Activated T-cell treated with anti-CD3 and anti-CD28 coated beads, Interleukin-2, amount 50 U/mL, for 4 hours (primary cell): Measurements from ENCODE around the gene CYP4F2. TPM values are rescaled to one million over a fixed set of nuclear protein-coding genes. Genes with fewer than 3 reads are reported as not detected.
"Not testable (repeated sequence)": the region's sequence is repeated elsewhere in the genome, so short reads cannot be mapped to it uniquely, and the experiment has no call there.

Experiments used
- ATAC-seq, 2 donors: fragments of 200-7000 bp; cut with Tn5 transposase; one replicate each; pipeline ENCODE4 v1.10.0; 2021
- DNase-seq: peaks from one replicate; pipeline ENCODE4 v3.0.0-alpha.2; 2020
- H3K27me3 Mint-ChIP-seq: one replicate; pipeline ENCODE4 v1.8.0; 2021; ENCODE audit warnings: low read depth, mixed read lengths
- H3K36me3 Mint-ChIP-seq: one replicate; pipeline ENCODE4 v1.8.0; 2022; ENCODE audit warnings: mixed read lengths; ENCODE audit not compliant: insufficient read depth
- H3K4me1 Mint-ChIP-seq: one replicate; pipeline ENCODE4 v1.8.0; 2021; ENCODE audit warnings: low read depth, mixed read lengths
- H3K4me3 Mint-ChIP-seq: one replicate; pipeline ENCODE4 v1.8.0; 2021; ENCODE audit warnings: mild to moderate bottlenecking, moderate library complexity, mixed read lengths
- H3K9me3 Mint-ChIP-seq: one replicate; pipeline ENCODE4 v1.8.0; 2021; ENCODE audit warnings: mixed read lengths
- total RNA-seq, 3 donors: library from RNA; stranded (reverse); gene quantifications; one replicate each; pipeline ENCODE4 v1.2.1, GENCODE V29; 2021

CYP4F2 gene
- total RNA-seq, 3 donors from 2014 or later = not detected

DNA sequence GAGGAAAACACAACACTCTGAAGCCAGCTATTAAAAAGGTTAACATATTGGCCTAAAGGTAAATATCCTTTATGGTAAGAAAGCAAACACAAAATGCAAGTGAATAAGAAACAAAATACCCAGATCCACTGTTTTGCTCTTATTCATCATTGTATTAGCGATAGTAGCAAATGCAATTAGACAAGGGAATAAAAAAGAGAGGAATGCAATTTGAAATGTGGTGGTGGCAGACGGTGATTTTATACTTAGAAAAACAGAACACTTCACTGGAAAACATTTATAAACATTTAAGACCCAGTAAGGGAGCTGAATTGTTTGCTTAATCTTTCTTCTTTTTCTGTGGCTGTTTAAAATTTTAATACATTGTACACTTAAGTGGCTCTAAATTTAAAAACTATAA lies 17.2 kb upstream of the CYP4F2 start:
- Mint-ChIP-seq H3K4me3 (no peak overlapping the region), H3K36me3 (no peaks in the 10 kb centered on the region), H3K9me3 (peaks cover 9% of the 10 kb centered on the region), H3K27me3 (peaks cover 63% of the 10 kb centered on the region), H3K4me1 (no peaks in the 10 kb centered on the region)
- DNase-seq (no peak), ATAC-seq (no peak)

- Mint-ChIP-seq H3K27me3 (peaks cover 67% of the 10 kb centered on the region), H3K36me3 (no peaks in the 10 kb centered on the region), H3K4me3 (no peak overlapping the region), H3K4me1 (no peaks in the 10 kb centered on the region), H3K9me3 (peaks cover 9% of the 10 kb centered on the region)
- DNase-seq (no peak), ATAC-seq (no peak)
Measured at GRCh38 chr19:15913830-15914229, 16.0 kb upstream of the CYP4F2 start.

GRCh38 chr19:15913384-15913783 lies 15.5 kb upstream of the CYP4F2 start:
- H3K9me3 Mint-ChIP-seq = peaks cover 9% of the 10 kb centered on the region
- H3K36me3 Mint-ChIP-seq = no peaks in the 10 kb centered on the region
- H3K4me3 Mint-ChIP-seq = no peak overlapping the region
- no peaks in the 10 kb centered on the region for H3K4me1 Mint-ChIP-seq
- ATAC-seq (no peak), DNase-seq (no peak)
- H3K27me3 Mint-ChIP-seq = peaks cover 71% of the 10 kb centered on the region

- H3K9me3 Mint-ChIP-seq = peaks cover 9% of the 10 kb centered on the region
- no peak for DNase-seq
- H3K4me3 Mint-ChIP-seq = no peak overlapping the region
- no peaks in the 10 kb centered on the region for H3K4me1 Mint-ChIP-seq
- H3K27me3 Mint-ChIP-seq = peaks cover 66% of the 10 kb centered on the region
- no peaks in the 10 kb centered on the region for H3K36me3 Mint-ChIP-seq
- ATAC-seq = peak; percentile 25 to 30
Measured at GRCh38 chr19:15911599-15912235, 13.8 kb upstream of the CYP4F2 start.

- Mint-ChIP-seq H3K36me3 (no peaks in the 10 kb centered on the region), H3K27me3 (peaks cover 60% of the 10 kb centered on the region), H3K9me3 (peaks cover 17% of the 10 kb centered on the region), H3K4me1 (peaks cover 5% of the 10 kb centered on the region), H3K4me3 (no peak overlapping the region)
- no peak for DNase-seq
- ATAC-seq = no peak
Measured at GRCh38 chr19:15905026-15905425, 7.2 kb upstream of the CYP4F2 start.

DNA sequence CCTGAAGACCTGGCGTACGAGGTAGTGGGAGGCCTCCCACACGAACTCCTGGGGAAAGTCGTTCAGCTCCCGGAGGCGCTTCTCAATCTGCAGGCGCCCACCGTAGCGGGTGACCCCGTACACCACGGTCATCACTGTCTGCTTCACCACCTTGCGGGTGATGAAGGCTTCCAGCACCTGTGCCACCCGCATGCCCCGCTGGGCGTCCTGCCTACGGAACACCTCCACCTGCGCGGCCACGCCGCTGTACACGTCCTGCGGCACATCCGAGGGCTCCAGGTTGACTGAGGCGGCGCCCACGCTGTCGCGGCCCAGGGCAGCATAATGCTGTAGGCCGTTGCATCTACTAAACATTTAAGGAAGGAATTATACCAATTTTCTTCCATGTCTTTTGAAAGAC lies 5.0 kb upstream of the CYP4F2 start:
- DNase-seq, H3K4me3 Mint-ChIP-seq, ATAC-seq, H3K4me1 Mint-ChIP-seq, H3K36me3 Mint-ChIP-seq: not testable (repeated sequence)
- H3K9me3 Mint-ChIP-seq = peaks cover 17% of the 10 kb centered on the region
- H3K27me3 Mint-ChIP-seq = peaks cover 53% of the 10 kb centered on the region

DNA sequence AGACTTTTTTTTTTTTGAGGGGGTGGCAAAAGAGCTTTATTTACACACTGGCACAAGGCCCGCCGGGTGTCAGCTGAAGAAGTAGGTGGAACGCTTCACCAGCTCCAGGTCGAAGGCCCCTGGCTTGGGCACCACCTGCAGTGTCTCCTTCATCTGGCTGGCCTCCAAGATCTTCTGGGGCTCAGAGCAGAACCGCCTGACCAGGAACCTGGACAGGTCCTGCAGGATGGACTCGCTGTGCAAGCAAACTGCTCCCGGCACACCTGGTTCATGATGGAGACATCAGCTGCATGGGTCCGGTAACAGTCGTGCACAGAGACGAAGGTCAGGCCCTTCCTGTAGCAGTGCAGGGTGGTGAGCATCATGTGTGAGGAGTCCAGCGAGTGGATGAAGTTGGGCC lies 4.4 kb upstream of the CYP4F2 start:
- ATAC-seq (no peak), DNase-seq (no peak)

GRCh38 chr19:15900504-15900903 lies 2.6 kb upstream of the CYP4F2 start:
- H3K4me1 Mint-ChIP-seq = peaks cover 7% of the 10 kb centered on the region
- peaks cover 56% of the 10 kb centered on the region for H3K27me3 Mint-ChIP-seq
- ATAC-seq (no peak), DNase-seq (no peak)
- H3K36me3 Mint-ChIP-seq = no peaks in the 10 kb centered on the region
- H3K9me3 Mint-ChIP-seq = peaks cover 17% of the 10 kb centered on the region
- peak overlapping the region; percentile 56 for H3K4me3 Mint-ChIP-seq

More for the DNA sequence above, 4.4 kb upstream of the CYP4F2 start:
- Mint-ChIP-seq H3K9me3 (peaks cover 17% of the 10 kb centered on the region), H3K4me1 (peaks cover 7% of the 10 kb centered on the region), H3K27me3 (peaks cover 55% of the 10 kb centered on the region), H3K36me3 (no peaks in the 10 kb centered on the region), H3K4me3 (no peak overlapping the region)

DNA sequence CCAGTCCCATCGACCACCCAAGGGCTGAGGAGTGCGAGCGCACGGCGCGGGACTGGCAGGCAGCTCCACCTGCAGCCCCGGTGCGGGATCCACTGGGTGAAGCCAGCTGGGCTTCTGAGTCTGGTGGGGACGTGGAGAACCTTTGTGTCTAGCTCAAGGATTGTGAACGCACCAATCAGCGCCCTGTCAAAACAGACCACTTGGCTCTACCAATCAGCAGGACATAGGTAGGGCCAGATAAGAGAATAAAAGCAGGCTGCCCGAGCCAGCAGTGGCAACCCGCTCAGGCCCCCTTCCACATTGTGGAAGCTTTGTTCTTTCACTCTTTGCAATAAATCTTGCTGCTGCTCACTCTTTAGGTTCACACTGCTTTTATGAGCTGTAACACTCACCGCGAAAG lies 2.2 kb upstream of the CYP4F2 start:
- Mint-ChIP-seq H3K4me3 (peak overlapping the region; percentile 56), H3K9me3 (peaks cover 15% of the 10 kb centered on the region), H3K27me3 (peaks cover 55% of the 10 kb centered on the region)
- H3K36me3 Mint-ChIP-seq, H3K4me1 Mint-ChIP-seq, DNase-seq, ATAC-seq: not testable (repeated sequence)

DNA sequence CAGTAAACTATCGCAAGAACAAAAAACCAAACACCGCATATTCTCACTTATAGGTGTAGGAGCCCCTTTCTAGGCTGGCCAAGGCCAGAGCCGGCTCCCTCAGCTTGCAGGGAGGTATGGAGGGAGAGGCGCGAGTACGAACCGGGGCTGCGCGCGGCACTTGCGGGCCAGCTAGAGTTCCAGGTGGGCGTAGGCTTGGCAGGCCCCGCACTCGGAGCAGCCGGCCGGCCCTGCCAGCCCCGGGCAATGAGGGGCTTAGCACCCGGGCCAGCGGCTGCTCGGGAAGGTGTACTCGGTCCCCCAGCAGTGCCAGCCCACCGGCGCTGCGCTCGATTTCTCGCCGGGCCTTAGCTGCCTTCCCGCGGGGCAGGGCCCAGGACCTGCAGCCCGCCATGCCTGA lies 1.7 kb upstream of the CYP4F2 start:
- not testable (repeated sequence) for H3K9me3 Mint-ChIP-seq, H3K36me3 Mint-ChIP-seq, H3K4me1 Mint-ChIP-seq, DNase-seq, H3K4me3 Mint-ChIP-seq, ATAC-seq
- H3K27me3 Mint-ChIP-seq = peaks cover 52% of the 10 kb centered on the region

- Mint-ChIP-seq H3K36me3 (no peaks in the 10 kb centered on the region), H3K4me1 (peaks cover 7% of the 10 kb centered on the region), H3K9me3 (no peaks in the 10 kb centered on the region), H3K4me3 (no peak overlapping the region), H3K27me3 (peaks cover 42% of the 10 kb centered on the region)
- no peak for ATAC-seq
- DNase-seq = no peak
Measured at GRCh38 chr19:15897026-15897737, 692 bp downstream of the CYP4F2 start.

DNA sequence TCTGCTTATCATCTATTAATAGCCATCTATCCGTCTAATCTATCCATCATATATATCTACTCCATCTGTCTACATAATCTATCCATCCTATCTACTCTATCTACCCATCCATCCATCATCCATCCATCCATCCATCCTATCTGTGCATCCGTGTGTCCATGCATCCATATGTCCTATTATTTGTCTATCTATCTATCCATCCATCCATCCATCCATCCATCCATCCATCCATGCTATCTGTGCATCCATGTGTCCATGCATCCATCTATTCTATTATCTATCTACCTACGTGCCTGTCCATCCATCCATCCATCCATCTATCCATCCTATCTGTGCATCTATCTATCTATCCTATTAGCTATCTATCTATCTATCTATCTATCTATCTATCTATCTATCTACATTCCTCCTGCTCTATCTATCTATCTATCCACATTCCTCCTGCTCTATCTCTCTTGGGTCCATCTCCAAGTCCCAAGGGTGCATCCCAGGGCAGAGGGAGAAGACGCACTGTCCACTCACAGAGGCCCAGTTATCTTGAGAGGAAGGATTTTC lies 1.9 kb downstream of the CYP4F2 start:
- peaks cover 7% of the 10 kb centered on the region for H3K4me1 Mint-ChIP-seq
- no peaks in the 10 kb centered on the region for H3K36me3 Mint-ChIP-seq
- no peak for DNase-seq
- no peaks in the 10 kb centered on the region for H3K9me3 Mint-ChIP-seq
- H3K4me3 Mint-ChIP-seq = no peak overlapping the region
- peaks cover 31% of the 10 kb centered on the region for H3K27me3 Mint-ChIP-seq
- no peak for ATAC-seq

- no peak for ATAC-seq
- DNase-seq = no peak
- peaks cover 23% of the 10 kb centered on the region for H3K27me3 Mint-ChIP-seq
- H3K9me3 Mint-ChIP-seq = no peaks in the 10 kb centered on the region
- H3K4me3 Mint-ChIP-seq = no peak overlapping the region
- peaks cover under 1% of the 10 kb centered on the region for H3K4me1 Mint-ChIP-seq
- H3K36me3 Mint-ChIP-seq = no peaks in the 10 kb centered on the region
Measured at GRCh38 chr19:15894359-15894758, 3.5 kb downstream of the CYP4F2 start.

DNA sequence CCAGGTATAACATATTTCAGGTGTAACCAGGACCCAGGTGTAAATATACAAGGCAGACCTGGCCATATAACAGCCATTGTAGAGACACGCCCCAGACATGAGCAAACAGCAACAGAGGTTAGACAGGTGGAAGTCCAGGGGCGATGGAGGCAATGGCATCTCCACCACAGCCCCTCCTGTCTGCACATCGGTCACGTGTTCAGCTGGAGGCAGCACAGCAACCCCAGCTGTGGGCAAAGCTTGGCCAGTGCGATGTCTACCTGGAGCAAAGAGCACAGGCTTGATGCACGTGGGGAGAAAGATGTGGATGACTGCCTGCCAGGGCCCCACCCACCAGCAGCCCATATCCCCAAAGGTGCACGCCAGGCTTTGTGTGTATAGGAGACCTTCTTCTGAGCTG lies 4.4 kb downstream of the CYP4F2 start:
- Mint-ChIP-seq H3K36me3 (no peaks in the 10 kb centered on the region), H3K4me1 (no peaks in the 10 kb centered on the region), H3K9me3 (no peaks in the 10 kb centered on the region), H3K27me3 (peaks cover 23% of the 10 kb centered on the region), H3K4me3 (no peak overlapping the region)
- no peak for ATAC-seq
- no peak for DNase-seq

- Mint-ChIP-seq H3K4me3 (no peak overlapping the region), H3K4me1 (no peaks in the 10 kb centered on the region), H3K27me3 (peaks cover 13% of the 10 kb centered on the region), H3K36me3 (no peaks in the 10 kb centered on the region), H3K9me3 (no peaks in the 10 kb centered on the region)
- DNase-seq (no peak), ATAC-seq (no peak)
Measured at GRCh38 chr19:15892012-15892411, 5.9 kb downstream of the CYP4F2 start.
